NCI-H526 (cell line): Measurements from ENCODE around the gene LIPC.

Source experiments
- DNase-seq, 2 experiments: peaks; one replicate each; lab custom pipeline; 2025; lab: John Stamatoyannopoulos, UW

Gene LIPC

GRCh38 chr15:58538225-58538727 is 106.5 kb downstream of the LIPC start:
- no peak for DNase-seq

DNA sequence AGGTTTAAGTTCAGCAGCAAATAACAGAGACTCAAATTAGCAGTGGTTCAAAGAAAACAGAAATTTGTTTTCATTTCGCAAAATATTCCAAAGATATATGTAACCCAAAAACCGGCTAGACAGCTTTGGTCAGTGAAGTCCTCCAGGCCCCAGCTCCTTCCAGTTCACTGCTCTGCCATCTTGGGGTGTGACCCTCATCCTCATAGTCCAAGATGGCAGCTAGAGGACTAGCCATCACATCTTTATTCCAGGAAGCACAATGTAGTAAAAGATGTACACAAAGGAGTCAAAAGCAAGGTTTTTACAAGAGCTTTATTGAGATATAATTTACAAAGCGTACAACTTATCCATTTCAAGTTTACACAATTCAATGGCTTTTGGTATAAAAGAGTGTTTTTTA is 107.1 kb downstream of the LIPC start:
- DNase-seq = no peak

DNA sequence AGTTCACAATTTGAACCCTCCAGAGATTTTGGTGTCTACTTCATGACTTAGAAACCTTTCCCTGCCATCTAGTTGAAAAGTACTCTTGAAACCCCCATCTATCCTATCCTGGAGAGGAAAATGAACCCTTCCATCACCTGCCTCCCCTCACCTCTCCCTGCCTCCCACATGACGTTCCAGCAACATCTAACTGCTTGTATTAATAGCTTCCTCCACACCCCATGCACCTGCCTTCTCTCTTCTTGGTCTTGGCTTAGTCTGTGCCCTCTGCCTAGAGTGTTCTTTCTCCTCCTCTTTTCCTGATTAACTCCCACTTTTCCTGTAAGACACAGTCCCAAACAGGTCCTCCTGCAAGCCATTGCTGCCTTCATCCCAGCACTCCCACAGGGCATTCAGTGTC is 107.8 kb downstream of the LIPC start:
- no peak for DNase-seq

DNA sequence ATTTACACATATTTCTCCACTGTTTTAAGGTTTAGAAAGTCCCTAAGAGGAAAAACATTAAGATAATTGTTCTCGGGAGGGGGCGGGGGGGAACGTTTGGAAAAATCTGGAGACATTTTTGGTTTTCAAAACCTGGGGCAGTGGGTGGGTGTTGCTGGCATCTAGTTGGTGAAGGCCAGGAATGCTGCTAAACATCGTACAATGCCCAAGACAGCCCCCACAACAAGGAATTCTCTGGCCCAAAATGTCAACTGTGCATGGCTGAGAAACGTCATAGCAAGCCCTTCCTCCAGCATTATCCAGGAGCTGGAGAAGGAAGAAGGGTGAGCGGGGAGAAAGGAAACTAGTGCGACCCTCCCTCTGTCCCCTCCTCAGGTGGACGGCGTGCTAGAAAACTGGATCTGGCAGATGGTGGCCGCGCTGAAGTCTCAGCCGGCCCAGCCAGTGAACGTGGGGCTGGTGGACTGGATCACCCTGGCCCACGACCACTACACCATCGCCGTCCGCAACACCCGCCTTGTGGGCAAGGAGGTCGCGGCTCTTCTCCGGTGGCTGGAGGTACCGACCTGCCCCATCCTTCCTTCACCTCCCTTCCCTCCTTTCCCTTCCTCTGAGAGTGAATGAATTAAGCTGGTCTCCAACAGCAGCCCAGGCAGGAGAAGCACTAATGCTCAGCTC is 109.8 kb downstream of the LIPC start:
- DNase-seq = no peak

- no peak for DNase-seq
These were observed 112.0 kb downstream of the LIPC start for GRCh38 chr15:58543664-58544335.

- DNase-seq = no peak
These were observed 113.0 kb downstream of the LIPC start for GRCh38 chr15:58544756-58545155.

DNA sequence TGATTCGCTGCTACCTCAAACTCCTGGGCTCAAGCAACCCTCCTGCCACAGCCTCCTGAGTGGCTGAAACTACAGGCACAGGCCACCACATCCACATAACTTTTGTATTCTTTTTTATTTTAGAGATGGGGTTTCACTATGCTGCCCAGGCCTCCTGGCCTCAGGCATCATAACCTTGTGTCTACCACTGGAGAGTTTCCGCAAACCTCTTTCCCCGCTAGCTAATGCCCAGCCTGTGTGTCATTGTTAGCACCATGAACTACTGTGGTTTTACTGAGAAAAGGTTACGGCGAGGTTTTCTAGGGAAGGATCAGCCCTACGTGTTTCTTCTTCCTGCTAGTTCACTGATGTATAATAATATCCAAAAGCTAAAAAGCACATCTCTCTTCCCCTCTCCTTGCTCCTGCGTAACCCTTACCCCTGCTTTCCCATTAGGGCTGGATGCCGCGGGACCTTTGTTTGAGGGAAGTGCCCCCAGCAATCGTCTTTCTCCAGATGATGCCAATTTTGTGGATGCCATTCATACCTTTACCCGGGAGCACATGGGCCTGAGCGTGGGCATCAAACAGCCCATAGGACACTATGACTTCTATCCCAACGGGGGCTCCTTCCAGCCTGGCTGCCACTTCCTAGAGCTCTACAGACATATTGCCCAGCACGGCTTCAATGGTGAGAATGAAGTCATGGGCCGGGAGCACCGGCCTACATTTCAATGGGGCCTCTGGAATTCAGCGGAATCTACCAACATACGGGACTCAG is 113.7 kb downstream of the LIPC start:
- no peak for DNase-seq

DNA sequence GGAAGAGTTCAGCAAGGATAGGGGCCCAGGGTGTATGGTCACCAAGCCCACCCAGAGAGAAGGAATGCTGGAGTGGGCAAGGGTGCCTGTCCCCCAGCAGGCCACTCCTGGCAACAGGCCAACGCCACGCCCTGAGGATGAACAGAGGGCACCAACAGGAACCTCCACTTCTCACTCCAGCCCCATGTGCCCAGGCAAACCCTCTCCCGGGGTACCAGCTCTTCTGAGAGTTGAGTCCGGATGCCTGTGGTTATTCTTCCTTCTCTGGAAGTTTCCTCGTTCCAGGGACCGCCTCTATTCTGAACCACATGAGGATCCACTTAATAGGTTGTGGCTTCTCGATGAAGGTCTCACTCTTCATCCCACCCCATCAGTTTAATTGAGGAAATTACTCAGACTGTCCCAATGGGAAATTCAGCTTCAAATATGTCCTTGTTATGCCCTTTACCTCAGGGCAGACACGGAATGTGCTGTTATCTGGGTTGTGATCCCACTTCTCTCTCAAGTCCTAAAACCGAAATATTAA is 114.3 kb downstream of the LIPC start:
- no peak for DNase-seq

GRCh38 chr15:58546635-58547627 is 115.1 kb downstream of the LIPC start:
- no peak for DNase-seq

DNA sequence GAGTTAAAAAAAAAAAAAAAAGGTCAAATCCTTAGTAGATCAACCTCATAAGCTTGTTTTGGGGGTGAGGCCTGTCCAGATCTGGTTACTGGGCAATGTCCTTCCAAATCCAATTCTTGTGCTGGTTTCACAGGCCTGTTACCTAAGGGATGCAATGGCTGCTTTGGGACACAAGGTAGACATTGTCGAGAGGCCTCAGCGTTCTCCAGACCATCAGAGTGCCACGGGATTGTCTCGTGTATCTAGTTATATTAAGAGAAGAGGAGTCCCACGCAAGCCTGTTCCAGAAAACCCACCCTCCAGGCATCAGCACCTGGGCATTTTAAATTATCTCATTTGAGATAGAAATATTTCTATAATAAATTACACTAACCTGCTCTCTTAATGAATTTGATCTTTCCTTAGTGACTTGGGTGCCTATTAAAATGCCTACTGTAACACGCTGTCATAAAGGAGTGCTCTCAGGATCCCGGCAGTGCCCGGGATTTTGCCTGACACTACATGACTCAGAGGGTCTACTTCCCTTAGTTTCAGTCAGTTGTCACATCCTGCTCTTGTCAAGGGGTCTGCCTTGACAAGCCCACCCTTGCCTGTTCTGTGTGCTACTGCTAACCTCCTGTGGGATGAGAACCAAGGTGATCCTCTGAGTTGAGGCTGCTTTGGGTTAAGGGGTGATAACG is 116.0 kb downstream of the LIPC start:
- no peak for DNase-seq

DNA sequence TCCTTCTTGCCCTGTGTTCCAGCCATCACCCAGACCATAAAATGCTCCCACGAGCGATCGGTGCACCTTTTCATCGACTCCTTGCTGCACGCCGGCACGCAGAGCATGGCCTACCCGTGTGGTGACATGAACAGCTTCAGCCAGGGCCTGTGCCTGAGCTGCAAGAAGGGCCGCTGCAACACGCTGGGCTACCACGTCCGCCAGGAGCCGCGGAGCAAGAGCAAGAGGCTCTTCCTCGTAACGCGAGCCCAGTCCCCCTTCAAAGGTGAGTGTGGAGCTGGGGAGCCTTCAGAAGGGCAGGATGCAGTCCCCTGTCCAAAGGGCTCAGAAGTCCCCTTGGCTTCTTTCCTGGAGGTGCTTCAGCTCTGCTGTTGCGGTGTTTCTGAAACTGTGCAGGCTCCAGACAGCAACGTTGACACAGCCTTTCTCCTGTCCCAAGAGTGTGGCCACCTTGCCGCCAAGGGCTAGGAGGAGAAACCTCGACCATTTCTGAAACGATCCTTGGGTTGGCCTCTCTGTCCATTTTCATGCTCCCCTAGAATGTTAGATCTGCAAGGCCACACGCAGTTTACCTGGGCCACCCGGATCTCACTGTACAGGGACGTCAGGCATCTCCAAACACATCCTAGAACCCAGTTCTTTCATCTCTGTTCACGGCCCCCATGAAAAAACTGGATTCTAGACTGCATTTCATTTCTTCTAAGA is 116.7 kb downstream of the LIPC start:
- no peak for DNase-seq

- DNase-seq = no peak
These were observed 117.4 kb downstream of the LIPC start for GRCh38 chr15:58549013-58549784.

DNA sequence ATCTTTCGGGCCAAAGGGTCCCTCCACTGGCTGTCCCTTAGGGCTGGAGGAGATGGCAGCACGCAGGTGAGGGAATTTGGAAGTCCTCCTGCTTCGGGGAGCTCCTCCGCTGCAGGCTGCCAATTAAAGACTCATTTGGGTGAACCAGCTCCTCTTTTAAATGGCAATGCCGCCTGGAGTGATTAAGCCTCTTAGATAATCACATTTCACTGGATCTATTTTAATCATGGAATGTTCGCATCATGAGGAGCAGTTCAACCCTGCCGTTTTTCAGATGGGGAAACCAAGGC is 117.9 kb downstream of the LIPC start:
- DNase-seq = no peak

GRCh38 chr15:58551084-58551763 is 119.4 kb downstream of the LIPC start:
- DNase-seq = no peak

DNA sequence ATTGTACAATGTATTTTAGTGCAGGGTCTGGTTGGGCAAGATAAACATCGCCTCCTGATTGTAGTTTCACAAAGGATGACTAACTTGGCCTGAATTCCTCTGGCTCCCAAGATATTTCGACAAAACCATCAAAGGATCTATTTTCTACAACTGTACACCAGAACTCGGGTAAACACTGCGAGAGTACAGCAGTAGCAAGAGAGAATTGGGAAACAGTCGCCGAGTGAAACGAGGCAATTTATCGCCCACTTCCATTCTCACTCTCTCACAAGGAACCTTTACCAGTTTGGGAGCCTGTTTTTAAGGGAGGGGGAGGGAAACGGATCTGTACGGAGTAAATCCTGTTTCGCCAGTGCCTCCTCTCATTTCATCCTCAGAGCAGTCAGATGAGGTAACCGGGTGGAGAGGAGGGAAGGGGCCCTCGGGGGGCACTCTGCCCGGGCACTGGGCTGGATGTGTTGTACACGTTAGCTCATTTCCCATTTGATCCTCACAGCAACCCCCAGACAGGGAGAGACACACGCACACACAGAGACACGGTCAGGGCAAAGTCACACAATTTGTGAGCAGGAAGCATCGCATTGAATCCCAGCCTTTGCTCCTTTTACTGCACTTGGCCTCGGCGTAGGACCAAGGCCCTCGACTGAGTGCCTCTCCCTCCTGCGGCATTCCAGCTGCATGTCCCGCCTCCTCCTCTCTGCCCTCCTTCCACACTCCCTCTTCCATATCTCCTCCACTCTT is 120.1 kb downstream of the LIPC start:
- DNase-seq = no peak

DNA sequence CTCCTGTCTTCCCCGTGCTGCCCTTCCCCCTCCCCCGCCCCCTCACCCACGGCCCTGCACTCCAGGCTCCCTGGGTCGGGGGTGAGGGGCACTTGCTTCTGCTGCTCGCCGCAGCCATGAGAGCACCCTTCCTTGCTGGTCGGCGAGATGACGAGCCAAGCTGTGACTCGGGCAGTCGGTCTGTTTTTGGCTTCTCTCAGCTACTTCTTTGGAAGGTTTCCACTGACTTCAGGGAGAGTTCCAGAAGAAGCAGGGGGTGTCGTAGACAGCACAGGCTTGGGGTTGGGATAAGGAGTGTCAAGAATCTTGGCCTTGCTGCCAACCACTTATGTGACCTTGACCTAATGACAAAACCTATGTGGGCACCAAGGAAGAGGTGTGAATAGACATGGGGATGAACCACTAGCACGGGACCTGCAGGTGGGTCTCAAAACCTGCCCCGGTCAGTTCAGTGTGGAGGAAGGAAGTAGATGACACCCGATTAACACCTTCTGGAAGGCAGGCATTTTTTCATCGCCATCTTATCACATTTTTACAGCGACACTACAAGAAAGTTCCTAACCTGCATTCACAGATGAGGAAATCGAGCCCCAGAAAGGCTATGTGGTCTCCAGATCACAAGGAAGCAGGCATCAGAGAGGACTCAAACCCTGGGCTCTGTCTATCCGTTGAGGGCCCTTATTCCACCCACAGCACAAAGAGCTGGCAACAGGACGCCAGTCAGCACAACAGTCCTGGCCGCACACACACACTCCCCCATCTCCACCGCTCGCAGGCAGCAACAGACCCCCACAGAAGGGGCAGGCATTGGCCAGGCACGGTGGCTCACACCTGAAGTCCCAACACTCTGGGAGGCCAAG is 120.9 kb downstream of the LIPC start:
- no peak for DNase-seq

DNA sequence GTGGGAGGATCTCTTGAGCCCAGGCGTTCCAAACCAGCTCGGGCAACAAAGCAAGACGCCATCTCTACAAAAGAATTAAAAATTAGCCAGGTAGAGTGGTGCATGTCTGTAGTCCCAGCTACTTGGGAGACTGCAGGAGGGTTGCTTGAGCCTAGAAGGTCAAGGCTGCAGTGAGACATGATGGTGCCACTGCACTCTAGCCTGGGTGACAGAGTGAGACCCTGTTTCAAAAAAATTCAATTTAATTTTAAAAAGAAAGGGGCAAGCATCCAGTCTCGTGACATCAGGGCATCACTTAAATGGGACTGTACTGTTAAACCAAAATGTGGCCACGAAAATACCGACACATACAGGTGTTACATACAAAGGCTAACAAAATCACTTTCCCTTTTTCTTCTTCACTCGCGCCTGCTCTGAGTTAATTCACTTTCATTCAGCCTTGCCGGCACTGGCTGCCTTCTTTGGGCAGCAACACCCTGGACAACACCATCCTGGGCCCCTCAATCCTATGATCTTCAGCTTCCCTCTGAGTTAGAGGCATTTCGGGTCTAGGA is 121.7 kb downstream of the LIPC start:
- no peak for DNase-seq
